CD4-positive, alpha-beta T cell treated with Interleukin-21 for 1 hour (primary cell): ENCODE results near the gene FAM219A.

Experiments used
- DNase-seq: peaks from one replicate; pipeline ENCODE4 v3.0.0-alpha.2; 2020

FAM219A gene

GRCh38 chr9:34399729-34400128, 58.6 kb downstream of the FAM219A start:
- DNase-seq, result no peak

GRCh38 chr9:34398875-34399274, 59.5 kb downstream of the FAM219A start:
- no peak for DNase-seq

GRCh38 chr9:34396276-34397214, 61.8 kb downstream of the FAM219A start:
- DNase-seq, result no peak

- DNase-seq, result no peak
Observed at GRCh38 chr9:34392511-34392910, 65.9 kb downstream of the FAM219A start.

- DNase-seq, result no peak
Observed at GRCh38 chr9:34387239-34387638, 71.1 kb downstream of the FAM219A start.

GRCh38 chr9:34386656-34387055, 71.7 kb downstream of the FAM219A start:
- no peak for DNase-seq

- DNase-seq, result no peak
Observed at GRCh38 chr9:34385561-34386230, 72.7 kb downstream of the FAM219A start.

- no peak for DNase-seq
Observed at GRCh38 chr9:34384368-34385165, 73.8 kb downstream of the FAM219A start.

- DNase-seq, result no peak
Observed at GRCh38 chr9:34383904-34384303, 74.5 kb downstream of the FAM219A start.

GRCh38 chr9:34382879-34383278, 75.5 kb downstream of the FAM219A start:
- no peak for DNase-seq

- DNase-seq, result no peak
Observed at GRCh38 chr9:34382054-34382453, 76.3 kb downstream of the FAM219A start.

- peak; percentile 17 for DNase-seq
Observed at GRCh38 chr9:34381323-34381722, 77.0 kb downstream of the FAM219A start.

- peak; percentile 82 for DNase-seq
Observed at GRCh38 chr9:34380511-34381315, 77.7 kb downstream of the FAM219A start.

GRCh38 chr9:34380034-34380510, 78.3 kb downstream of the FAM219A start:
- peak; percentile 3 for DNase-seq

- DNase-seq, result peak; percentile 92
Observed at GRCh38 chr9:34379334-34380033, 78.9 kb downstream of the FAM219A start.

- no peak for DNase-seq
Observed at GRCh38 chr9:34378376-34379060, 79.9 kb downstream of the FAM219A start.

- no peak for DNase-seq
Observed at GRCh38 chr9:34377404-34377746, 81.0 kb downstream of the FAM219A start.

GRCh38 chr9:34376596-34377403, 81.6 kb downstream of the FAM219A start, which contains the start of gene MYORG:
Gene MYORG (minus strand): TSS chr9:34376898. CDS start chr9:34372943, 3,955 bp downstream.
- peak; percentile 98 for DNase-seq

GRCh38 chr9:34375901-34376595, 82.3 kb downstream of the FAM219A start:
- peak; percentile 70 for DNase-seq
